Spleen (tissue), 11 donors: ENCODE data around the gene CYP19A1. TPM values are rescaled to one million over a fixed set of nuclear protein-coding genes. Genes with fewer than 3 reads are reported as not detected.

Source experiments
- DNase-seq: peaks from one replicate; pipeline ENCODE4 v3.0.0-alpha.2; 2020
- H3K27ac ChIP-seq, 8 donors: fragments of 200-600 bp; sonication (generic) in 7 of 8; 1 replicate in 4 of 8; 2 replicates in 4 of 8; pipeline versions ENCODE4 v1.5.0 to v1.8.0; 2016 to 2021; ENCODE audit warnings: inconsistent platforms in 4 of 8, mild to moderate bottlenecking in 4 of 8, moderate library complexity in 1 of 8
- H3K27me3 ChIP-seq, 7 donors: fragments of 200-600 bp; sonication (generic) in 6 of 7; replicated peaks in 1 of 7; 1 replicate in 4 of 7; 2 replicates in 3 of 7; pipeline versions ENCODE4 v1.5.0 to v1.8.0; 2016 to 2021; ENCODE audit warnings: inconsistent platforms in 3 of 7, mild to moderate bottlenecking in 1 of 7
- H3K36me3 ChIP-seq, 6 donors: fragments of 200-600 bp; sonication (generic) in 5 of 6; 1 replicate in 4 of 6; 2 replicates in 2 of 6; pipeline versions ENCODE4 v1.5.0 to v1.8.0; 2016 to 2021; ENCODE audit warnings: inconsistent platforms in 2 of 6
- H3K4me1 ChIP-seq, 6 donors: fragments of 200-600 bp; sonication (generic) in 5 of 6; 1 replicate in 3 of 6; 2 replicates in 3 of 6; pipeline versions ENCODE4 v1.5.0 to v1.8.0; 2016 to 2021; ENCODE audit warnings: inconsistent platforms in 3 of 6
- H3K4me3 ChIP-seq, 8 donors: fragments of 200-600 bp; sonication (generic) in 7 of 8; 1 replicate in 4 of 8; 2 replicates in 4 of 8; pipeline versions ENCODE4 v1.5.0 to v1.8.0; 2016 to 2021; ENCODE audit warnings: inconsistent platforms in 4 of 8, mild to moderate bottlenecking in 4 of 8, moderate library complexity in 2 of 8
- H3K9me3 ChIP-seq, 8 donors: fragments of 200-600 bp; sonication (generic) in 7 of 8; 1 replicate in 4 of 8; 2 replicates in 4 of 8; pipeline versions ENCODE4 v1.5.0 to v1.8.0; 2016 to 2021; ENCODE audit warnings: inconsistent platforms in 4 of 8
- CTCF ChIP-seq, 11 experiments: fragments of 200-600 bp in 7 of 11; fragments of 450-650 bp in 4 of 11; sonication (generic) in 4 of 11; IDR thresholded peaks in 8 of 11; conservative IDR thresholded peaks in 3 of 11; 1 replicate in 7 of 11; 2 replicates in 4 of 11; pipeline versions ENCODE4 v1.4.0 to v1.8.0; 2016 to 2021; ENCODE audit warnings: antibody characterized with exemption in 11 of 11, inconsistent platforms in 4 of 11, mild to moderate bottlenecking in 1 of 11
- POLR2A ChIP-seq, 3 donors: fragments of 450-650 bp; IDR thresholded peaks; one replicate each; pipeline ENCODE4 v1.5.1; 2017; ENCODE audit warnings: antibody characterized with exemption in 3 of 3, mild to moderate bottlenecking in 1 of 3
- POLR2AphosphoS5 ChIP-seq, 3 donors: sonication (generic); formaldehyde crosslinking; IDR thresholded peaks; one replicate each; pipeline ENCODE4 v1.5.1; 2017; ENCODE audit warnings: antibody characterized with exemption in 3 of 3
- WGBS, 5 donors: extraction: QIAGEN DNeasy Blood & Tissue Kit in 3 of 5; methylation state at CpG; one replicate each; pipeline versions ENCODE4 v1.1.5 to v1.1.7; 2013 to 2018; 5-methylcytosine and 5-hydroxymethylcytosine counted together
- intact Hi-C: fragments of 100-400 bp; cut with DNase I; formaldehyde crosslinking; loops from one replicate; pipeline ENCODE4 v1.15.0; 2023; ENCODE audit warnings: low total_unique reads
- polyA plus RNA-seq, 3 donors: library from polyadenylated mRNA; stranded (reverse); fragments of 200-250 nt; gene quantifications; one replicate each; pipeline ENCODE4 v1.2.1, GENCODE V29; 2013
- total RNA-seq, 7 donors: library from RNA; depleted of rRNA in 3 of 7; stranded (reverse); fragments of >200 nt in 3 of 7; fragmentation: NEBNext Ultra II Directional in 4 of 7; extraction: Animal tissue kit (Norgen Biotek cat#: 25700) in 4 of 7; gene quantifications; one replicate each; pipeline versions ENCODE4 v1.1.0 to v1.2.1, GENCODE V29; 2016 to 2021
- donor health status: healthy with polysubstance abuse.
- donor health status: DM: no; HTN: no; CAD: no; lungs with moderate emphysema.
- donor health status: DM: no; HTN: no; CAD: no.
- donor health status: Bipolar disorder and iron deficiency.
- donor health status: healthy.
- donor health status: DM: no; HTN: no; CAD: no.
- donor health status: DM: yes; HTN: yes; CAD: no.

The CYP19A1 gene
- total and polyA plus RNA-seq, 10 donors, result 0.13 to 5.6 (median 0.96) TPM; not detected in 1

- peak in 2 of 3 donors; percentile 35 to 60 for TF ChIP-seq POLR2AphosphoS5 (IDR thresholded peaks at IDR 0.05)
- TF ChIP-seq CTCF (IDR thresholded peaks at IDR 0.05 in 8 of 11, conservative IDR thresholded peaks at IDR 0.05 in 3 of 11), result no peak
- no peaks in the 10 kb centered on the region for H3K9me3 ChIP-seq
- no peak overlapping the region for H3K4me3 ChIP-seq
- no peaks in the 10 kb centered on the region for H3K27me3 ChIP-seq
- H3K27ac ChIP-seq, result peak overlapping the region in 7 of 8 donors; percentile 36 to 75 (median 71)
- intact Hi-C loops, result no loop called here
- peaks cover 0 to 17% (median 8%) of the 10 kb centered on the region in 6 donors for H3K4me1 ChIP-seq
- no peak for DNase-seq
- no peaks in the 10 kb centered on the region for H3K36me3 ChIP-seq
- WGBS, 5 donors, result 60 to 64% (median 63%) methylated on average over 7 of the region's 7 CpGs
These were observed 19.8 kb downstream of the CYP19A1 start for GRCh38 chr15:51318382-51319150.

- Histone ChIP-seq H3K27ac (no peak overlapping the region), H3K36me3 (no peaks in the 10 kb centered on the region), H3K27me3 (peaks cover 0 to 12% (median 0%) of the 10 kb centered on the region in 7 donors), H3K4me1 (peaks cover 0 to 7% (median 0%) of the 10 kb centered on the region in 6 donors), H3K4me3 (no peak overlapping the region), H3K9me3 (no peaks in the 10 kb centered on the region)
- DNase-seq, result no peak
- 86 to 91% (median 88%) methylated on average over 1 of the region's 1 CpG for WGBS, 5 donors
- intact Hi-C loops, result no loop called here
- TF ChIP-seq POLR2AphosphoS5 (IDR thresholded peaks at IDR 0.05) (no peak), CTCF (IDR thresholded peaks at IDR 0.05 in 8 of 11, conservative IDR thresholded peaks at IDR 0.05 in 3 of 11) (no peak), POLR2A (IDR thresholded peaks at IDR 0.05) (no peak)
These were observed 21.8 kb downstream of the CYP19A1 start for GRCh38 chr15:51316636-51317035.

GRCh38 chr15:51315726-51316125 lies 22.7 kb downstream of the CYP19A1 start:
- no peaks in the 10 kb centered on the region for H3K9me3 ChIP-seq
- no peak for TF ChIP-seq POLR2A (IDR thresholded peaks at IDR 0.05)
- no peak for TF ChIP-seq POLR2AphosphoS5 (IDR thresholded peaks at IDR 0.05)
- TF ChIP-seq CTCF (IDR thresholded peaks at IDR 0.05 in 8 of 11, conservative IDR thresholded peaks at IDR 0.05 in 3 of 11), result no peak
- WGBS, 5 donors, result 86 to 94% (median 89%) methylated on average over 7 of the region's 7 CpGs
- no peaks in the 10 kb centered on the region for H3K36me3 ChIP-seq
- H3K4me1 ChIP-seq, result peaks cover 0 to 7% (median 0%) of the 10 kb centered on the region in 6 donors
- H3K27me3 ChIP-seq, result peaks cover 0 to 12% (median 0%) of the 10 kb centered on the region in 7 donors
- H3K27ac ChIP-seq, result no peak overlapping the region
- intact Hi-C loops, result no loop called here
- no peak for DNase-seq
- H3K4me3 ChIP-seq, result no peak overlapping the region
